ENCODE data around the gene PRSS22. TPM values are rescaled to one million over a fixed set of nuclear protein-coding genes. Genes with fewer than 3 reads are reported as not detected.

The PRSS22 gene
- total RNA-seq, 1 donor from 2014 or later: 0.36 TPM

GRCh38 chr16:2835638-2836493 lies 22.1 kb downstream of the PRSS22 start:
- intact Hi-C loops (cut with DNase I): no loop called here
- DNase-seq (ENCODE audit: low spot score) (no peak), ATAC-seq (no peak)

- intact Hi-C loops (cut with DNase I): no loop called here
- ATAC-seq (no peak), DNase-seq (ENCODE audit: low spot score) (no peak)
Measured at GRCh38 chr16:2834968-2835367, 23.0 kb downstream of the PRSS22 start.

GRCh38 chr16:2833776-2834175 lies 24.2 kb downstream of the PRSS22 start:
- ATAC-seq (no peak), DNase-seq (ENCODE audit: low spot score) (no peak)
- intact Hi-C loops (cut with DNase I): no loop called here

GRCh38 chr16:2831203-2831602 lies 26.8 kb downstream of the PRSS22 start:
- intact Hi-C loops (cut with DNase I): no loop called here
- ATAC-seq: no peak
- DNase-seq (ENCODE audit: low spot score): no peak

GRCh38 chr16:2830355-2830695 lies 27.6 kb downstream of the PRSS22 start:
- DNase-seq (ENCODE audit: low spot score) (no peak), ATAC-seq (no peak)
- intact Hi-C loops (cut with DNase I): no loop called here

- DNase-seq (ENCODE audit: low spot score) (no peak), ATAC-seq (no peak)
- intact Hi-C loops (cut with DNase I): no loop called here
Measured at GRCh38 chr16:2829501-2830354, 28.2 kb downstream of the PRSS22 start, which contains the start of gene ZG16B. TSS of gene ZG16B (plus strand) at chr16:2830303. CDS start at chr16:2830442, 139 bp downstream.

GRCh38 chr16:2828876-2829430 lies 29.0 kb downstream of the PRSS22 start:
- no peak for ATAC-seq
- no peak for DNase-seq (ENCODE audit: low spot score)
- intact Hi-C loops (cut with DNase I): no loop called here

GRCh38 chr16:2828521-2828840 lies 29.5 kb downstream of the PRSS22 start:
- ATAC-seq (no peak), DNase-seq (ENCODE audit: low spot score) (no peak)
- intact Hi-C loops (cut with DNase I): no loop called here

- no peak for ATAC-seq
- DNase-seq (ENCODE audit: low spot score): no peak
- intact Hi-C loops (cut with DNase I): no loop called here
Measured at GRCh38 chr16:2827831-2828520, 30.0 kb downstream of the PRSS22 start.

- intact Hi-C loops (cut with DNase I): no loop called here
- DNase-seq (ENCODE audit: low spot score) (no peak), ATAC-seq (no peak)
Measured at GRCh38 chr16:2827374-2827791, 30.6 kb downstream of the PRSS22 start.

GRCh38 chr16:2826591-2827373 lies 31.2 kb downstream of the PRSS22 start:
- DNase-seq (ENCODE audit: low spot score) (peak; percentile 42), ATAC-seq (no peak)
- intact Hi-C loops (cut with DNase I): no loop called here

- no peak for ATAC-seq
- intact Hi-C loops (cut with DNase I): no loop called here
- peak; percentile 48 for DNase-seq (ENCODE audit: low spot score)
Measured at GRCh38 chr16:2825906-2826305, 32.1 kb downstream of the PRSS22 start.

- no peak for ATAC-seq
- DNase-seq (ENCODE audit: low spot score): peak; percentile 46
- intact Hi-C loops (cut with DNase I): no loop called here
Measured at GRCh38 chr16:2825049-2825742, 32.8 kb downstream of the PRSS22 start.

GRCh38 chr16:2824626-2825025 lies 33.3 kb downstream of the PRSS22 start:
- peak; percentile 36 for DNase-seq (ENCODE audit: low spot score)
- no peak for ATAC-seq
- intact Hi-C loops (cut with DNase I): no loop called here

GRCh38 chr16:2822496-2822895 lies 35.5 kb downstream of the PRSS22 start:
- intact Hi-C loops (cut with DNase I): no loop called here
- ATAC-seq: no peak
- no peak for DNase-seq (ENCODE audit: low spot score)

- ATAC-seq (no peak), DNase-seq (ENCODE audit: low spot score) (peak; percentile 21)
- intact Hi-C loops (cut with DNase I): no loop called here
Measured at GRCh38 chr16:2822158-2822495, 35.8 kb downstream of the PRSS22 start.

GRCh38 chr16:2821487-2822157 lies 36.3 kb downstream of the PRSS22 start:
- ATAC-seq (no peak), DNase-seq (ENCODE audit: low spot score) (peak; percentile 40)
- intact Hi-C loops (cut with DNase I): no loop called here

Data from sciatic nerve (tissue), 2 donors.